ENCODE measurements around the gene ABCA12. TPM values are rescaled to one million over a fixed set of nuclear protein-coding genes. Genes with fewer than 3 reads are reported as not detected.

The ABCA12 gene
- total and polyA plus RNA-seq, 9 of the 15 experiments (the other 6 are each of a cell fraction or from before 2014, with no cell fraction given), result 0.02 to 0.03 TPM; not detected in 7

GRCh38 chr2:214995409-214995808 is 143.0 kb downstream of the ABCA12 start (continued):
- TF ChIP-seq DDX20 (tag; IDR thresholded peaks at IDR 0.05; ENCODE audit: low read depth), result no peak
- TF ChIP-seq JUND (IDR thresholded peaks at IDR 0.05; ENCODE audit: borderline replicate concordance, low read depth, low read length), result no peak
- TF ChIP-seq JUND (tag; IDR thresholded peaks at IDR 0.05; ENCODE audit: borderline replicate concordance, low read depth, low read length), result no peak

GRCh38 chr2:214992911-214993310 is 145.5 kb downstream of the ABCA12 start:
- H3K36me3 ChIP-seq (ENCODE audit: control insufficient read depth, insufficient read depth, low read length), result no peaks in the 10 kb centered on the region
- 19% methylated on average over 2 of the region's 4 CpGs for WGBS (ENCODE audit: insufficient coverage, low coverage, missing lambda C conversion rate)
- no peak overlapping the region for H3K9ac ChIP-seq (ENCODE audit: insufficient read depth in 1 of 2, low read depth in 2 of 2, low read length in 2 of 2)
- H3K4me3 ChIP-seq, result no peak overlapping the region
- no peak for FAIRE-seq
- no peak overlapping the region for H2AFZ ChIP-seq (ENCODE audit: low read depth, low read length)
- H4K20me1 ChIP-seq (replicated peaks; ENCODE audit: control insufficient read depth, insufficient read depth, low read length), result no peaks in the 10 kb centered on the region
- no peak for DNase-seq (ENCODE audit: extremely low read depth in 1 of 4, low spot score in 3 of 4)
- no peaks in the 10 kb centered on the region for H3K4me1 ChIP-seq (replicated peaks in 1 of 2; ENCODE audit: control insufficient read depth in 2 of 2, insufficient read depth in 2 of 2, low read length in 2 of 2)
- H3K79me2 ChIP-seq (ENCODE audit: control insufficient read depth, insufficient read depth, low read length), result no peaks in the 10 kb centered on the region
- no peak for ATAC-seq
- no TSS peak for BruUV-seq (replicated peaks)
- in situ Hi-C loops (cut with MboI) (no loop called here), intact Hi-C loops (cut with micrococcal nuclease) (no loop called here)
- H3K27me3 ChIP-seq (ENCODE audit: control insufficient read depth in 2 of 2, insufficient read depth in 2 of 2, low read length in 2 of 2), result no peaks in the 10 kb centered on the region
- POLR2A ChIA-PET, result interaction anchor here (0.6 kb wide), 1 partner anchor 1013 kb away, joined by 3 read pairs; no protein-coding TSS in a partner anchor
- H3K4me2 ChIP-seq (ENCODE audit: insufficient read depth, low read length), result no peak overlapping the region
- CTCF ChIA-PET (ENCODE audit: low intra/inter-chr PET ratio), result no interaction called here
- no peaks in the 10 kb centered on the region for H3K9me1 ChIP-seq (ENCODE audit: control insufficient read depth, insufficient read depth, low read length)
- no peak overlapping the region for H3K27ac ChIP-seq (ENCODE audit: extremely low read depth, low read depth, low read length)
- H3K9me3 ChIP-seq (replicated peaks; ENCODE audit: control insufficient read depth, insufficient read depth, low read depth, low read length), result no peaks in the 10 kb centered on the region
- TF ChIP-seq POLR3A (IDR thresholded peaks at IDR 0.05; ENCODE audit: borderline replicate concordance, extremely low read depth, insufficient read depth, insufficient read length) (no peak), ELK3 (CRISPR knock-in tag; IDR thresholded peaks at IDR 0.05) (no peak), NBN (IDR thresholded peaks at IDR 0.05; ENCODE audit: low read depth) (no peak), KDM4B (IDR thresholded peaks at IDR 0.05; ENCODE audit: borderline replicate concordance in 2 of 2, low read depth in 1 of 2) (no peak), PTTG1 (tag; IDR thresholded peaks at IDR 0.05; ENCODE audit: low read depth) (no peak), PHF20 (IDR thresholded peaks at IDR 0.05; ENCODE audit: partially characterized antibody) (no peak), CEBPZ (IDR thresholded peaks at IDR 0.05; ENCODE audit: borderline replicate concordance, low read depth, low read length) (no peak), ZNF695 (CRISPR knock-in tag; IDR thresholded peaks at IDR 0.05) (no peak), ZNF551 (CRISPR knock-in tag; IDR thresholded peaks at IDR 0.05) (no peak), ZNF707 (CRISPR knock-in tag; conservative IDR thresholded peaks at IDR 0.05) (no peak), ELF4 (CRISPR knock-in tag; IDR thresholded peaks at IDR 0.05) (no peak), KDM1A (IDR thresholded peaks at IDR 0.05) (no peak), PML (IDR thresholded peaks at IDR 0.05; ENCODE audit: low read length) (no peak), CREBBP (IDR thresholded peaks at IDR 0.05; ENCODE audit: low read depth, low read length) (no peak), SIX5 (IDR thresholded peaks at IDR 0.05; ENCODE audit: borderline replicate concordance in 1 of 2, insufficient read depth in 1 of 2, low read depth in 1 of 2, low read length in 2 of 2) (no peak), FOXK1 (CRISPR knock-in tag; IDR thresholded peaks at IDR 0.05; ENCODE audit: borderline replicate concordance) (no peak)
